GM18505 (cell line): ENCODE results near the gene SEMA5B.

Experiments used
- ATAC-seq: cut with Tn5 transposase; IDR thresholded peaks from one replicate; pipeline ENCODE4 v1.9.1; 2021; ENCODE audit not compliant: unreplicated experiment
- POLR2A ChIP-seq: IDR thresholded peaks from 4 replicates; pipeline ENCODE4 v1.6.1; 2011; ENCODE audit warnings: borderline replicate concordance; ENCODE audit not compliant: insufficient read depth, insufficient read length; ENCODE audit errors: extremely low read depth

Gene SEMA5B

GRCh38 chr3:123026565-123027291 lies 835 bp downstream of the SEMA5B start:
- no peak for ATAC-seq

GRCh38 chr3:123025642-123026521 lies 1.7 kb downstream of the SEMA5B start:
- no peak for ATAC-seq
- no peak for TF ChIP-seq POLR2A

More at GRCh38 chr3:123026565-123027291, 835 bp downstream of the SEMA5B start:
- no peak for TF ChIP-seq POLR2A

DNA sequence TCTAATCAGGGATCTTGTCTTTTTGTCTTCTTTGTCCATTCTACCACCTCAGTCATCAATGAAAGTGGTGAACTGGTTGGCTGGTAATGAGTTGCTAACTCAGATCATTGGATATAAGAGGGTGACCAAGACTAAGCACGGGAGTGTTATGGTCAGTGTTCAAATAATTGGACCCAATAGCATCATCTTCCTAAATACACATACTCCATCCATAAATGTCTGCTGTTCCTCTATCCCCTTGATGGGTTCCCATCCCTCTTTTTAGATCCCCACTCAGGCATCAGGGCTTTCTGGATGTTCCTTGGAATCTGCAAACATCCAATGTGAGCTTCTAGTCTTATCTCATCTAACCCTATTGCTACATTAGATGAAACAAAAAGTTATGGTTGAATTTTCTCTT lies 3.5 kb downstream of the SEMA5B start:
- no peak for TF ChIP-seq POLR2A
- no peak for ATAC-seq

DNA sequence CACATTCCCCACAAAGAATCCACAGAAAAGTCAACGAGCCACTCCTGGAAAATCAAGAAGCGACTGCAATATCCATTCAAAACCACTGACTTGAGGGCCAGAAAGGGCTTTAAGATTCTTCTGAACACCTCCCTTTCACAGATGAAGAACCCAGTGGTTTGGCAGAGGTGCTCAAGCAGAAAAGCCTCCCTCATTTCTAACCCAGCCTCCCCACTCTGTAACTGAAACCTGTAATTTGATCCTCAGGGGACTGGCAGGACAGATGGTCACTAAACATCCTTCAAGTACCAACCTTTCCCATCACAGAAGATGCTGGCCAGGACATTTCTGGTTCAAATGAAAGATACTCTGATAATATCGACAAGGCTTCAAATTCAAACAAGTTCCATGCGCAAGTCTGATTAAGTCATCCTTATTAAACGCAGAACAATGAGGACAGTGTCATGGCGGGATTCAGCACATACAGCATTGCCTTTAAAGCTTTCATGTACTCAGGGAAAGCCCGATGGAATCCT lies 5.5 kb downstream of the SEMA5B start:
- no peak for TF ChIP-seq POLR2A
- no peak for ATAC-seq

DNA sequence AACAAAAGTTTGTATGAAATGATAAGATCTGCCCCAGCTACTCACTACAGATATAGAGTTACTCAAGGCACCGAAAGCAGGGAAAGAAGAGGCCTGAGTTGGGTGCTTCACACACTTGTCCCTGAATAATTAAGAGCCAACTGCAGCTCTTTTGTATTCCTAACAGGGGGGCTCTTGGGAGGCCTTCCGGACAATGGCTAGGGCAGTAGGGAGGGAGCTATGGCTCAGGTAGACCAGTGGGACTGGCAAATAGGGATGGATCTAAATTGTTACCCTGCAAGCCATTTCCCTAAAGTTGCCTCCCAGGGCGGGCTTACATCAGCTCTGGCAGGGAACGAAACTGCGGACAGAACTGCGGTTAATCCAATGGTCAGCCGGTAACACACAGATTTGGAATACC lies 6.2 kb downstream of the SEMA5B start:
- ATAC-seq, result no peak
- TF ChIP-seq POLR2A, result no peak

GRCh38 chr3:123020709-123021108 lies 6.9 kb downstream of the SEMA5B start:
- no peak for ATAC-seq
- no peak for TF ChIP-seq POLR2A

DNA sequence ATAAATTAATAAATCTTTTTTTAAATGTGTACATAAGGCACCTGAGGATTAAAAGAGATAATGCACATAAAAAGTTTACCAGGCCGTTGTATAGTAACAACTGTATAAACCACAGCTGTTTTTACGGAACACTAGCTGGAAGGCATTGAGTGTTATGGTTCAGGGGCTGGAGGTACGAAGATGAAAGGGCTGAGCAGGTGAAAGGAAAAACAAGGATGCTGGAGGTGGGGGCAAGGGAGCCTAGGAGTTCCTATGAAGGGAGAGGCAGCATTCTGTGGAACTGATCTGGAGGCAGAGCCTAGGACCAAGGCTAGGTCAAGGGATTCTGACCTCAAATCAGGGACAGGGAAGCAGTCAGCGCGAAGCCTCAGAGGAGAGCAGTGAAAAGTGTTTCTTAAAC lies 8.0 kb downstream of the SEMA5B start:
- ATAC-seq, result no peak
- TF ChIP-seq POLR2A, result no peak

- TF ChIP-seq POLR2A, result no peak
- ATAC-seq, result no peak
Observed at GRCh38 chr3:123019161-123019560, 8.4 kb downstream of the SEMA5B start.

- TF ChIP-seq POLR2A, result no peak
- ATAC-seq, result no peak
Observed at GRCh38 chr3:123018683-123019082, 8.9 kb downstream of the SEMA5B start.

- ATAC-seq, result no peak
Observed at GRCh38 chr3:123015596-123015995, 12.0 kb downstream of the SEMA5B start.

GRCh38 chr3:123013876-123014275 lies 13.7 kb downstream of the SEMA5B start:
- no peak for TF ChIP-seq POLR2A
- ATAC-seq, result no peak

More at GRCh38 chr3:123015596-123015995, 12.0 kb downstream of the SEMA5B start:
- no peak for TF ChIP-seq POLR2A

DNA sequence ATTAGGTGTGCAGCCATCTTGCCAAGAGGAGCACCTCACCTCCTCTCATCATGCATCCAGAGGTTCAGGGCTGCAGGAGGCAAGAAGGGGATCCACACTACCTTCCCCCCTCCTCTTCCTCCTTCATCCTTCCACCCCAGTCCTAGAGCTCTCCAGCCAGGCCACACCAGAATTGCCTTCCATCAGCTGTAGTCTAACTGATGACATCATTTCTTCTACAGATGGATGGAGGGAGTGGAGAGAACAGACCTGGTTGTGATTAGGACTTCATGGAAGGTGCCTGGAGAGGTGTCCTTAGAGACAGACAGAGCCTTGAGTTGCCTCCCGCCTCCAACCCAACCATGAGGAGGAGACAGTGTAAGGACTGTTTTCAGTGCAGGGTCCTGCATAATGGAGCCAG lies 14.9 kb downstream of the SEMA5B start:
- no peak for ATAC-seq
- TF ChIP-seq POLR2A, result no peak

DNA sequence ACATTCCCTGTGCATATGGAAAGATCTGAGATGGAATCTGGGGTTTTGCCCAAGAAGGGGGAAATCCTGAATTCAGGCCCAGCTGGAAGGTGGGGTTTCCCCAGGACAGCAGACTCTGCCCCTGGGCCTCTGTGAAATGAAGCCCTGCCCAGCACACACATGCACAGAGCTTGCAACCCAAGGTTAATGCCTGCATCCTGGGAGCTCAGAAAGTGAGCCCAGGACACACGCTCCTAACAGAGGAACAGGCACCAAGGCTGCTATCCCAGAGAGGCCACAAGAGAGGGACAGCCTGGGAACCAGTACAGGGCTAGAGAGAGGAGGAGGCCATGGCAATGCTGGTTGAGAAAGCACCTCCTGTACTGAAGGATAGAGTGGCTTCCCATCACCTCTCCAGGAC lies 16.1 kb downstream of the SEMA5B start:
- TF ChIP-seq POLR2A, result no peak
- ATAC-seq, result no peak

GRCh38 chr3:123008840-123009239 lies 18.7 kb downstream of the SEMA5B start:
- no peak for TF ChIP-seq POLR2A
- no peak for ATAC-seq
